Caco-2 (cell line): ENCODE measurements around the gene FUT7. TPM values are rescaled to one million over a fixed set of nuclear protein-coding genes. Genes with fewer than 3 reads are reported as not detected.

Experiments
- Bru-seq: library from RNA; stranded (reverse); fragments of 400-500 nt; gene quantifications from one replicate; lab custom pipeline; 2021; lab: Mats Ljungman, UMichigan
- BruChase-seq, 2 experiments: library from RNA; stranded (reverse); fragments of 400-500 nt; gene quantifications; one replicate each; lab custom pipeline; 2021; lab: Mats Ljungman, UMichigan
- BruUV-seq: library from RNA; stranded (reverse); fragments of 400-500 nt; replicated peaks from 2 replicates; lab custom pipeline; 2021; lab: Mats Ljungman, UMichigan
- CTCF ChIA-PET: fragments of 300-600 bp; sonication (Branson Sonifier 250); formaldehyde crosslinking; loops from one replicate; lab custom pipeline; 2022; ENCODE audit warnings: antibody characterized with exemption; lab: Charles Lee
- POLR2A ChIA-PET: fragments of 300-600 bp; sonication (Branson Sonifier 250); formaldehyde crosslinking; loops from one replicate; lab custom pipeline; 2022; ENCODE audit warnings: antibody characterized with exemption; lab: Charles Lee
- DNase-seq, 2 experiments: peaks; one replicate each; pipeline versions ENCODE4 v3.0.0 to v3.0.0-alpha.2; 2020 to 2022
- H3K27me3 ChIP-seq: replicated peaks from 2 replicates; pipeline ENCODE4 v1.6.0; 2011; ENCODE audit warnings: low read length; ENCODE audit not compliant: control insufficient read depth, insufficient read depth
- H3K36me3 ChIP-seq: 2 replicates; pipeline ENCODE4 v1.5.1; 2011; ENCODE audit warnings: low read length; ENCODE audit not compliant: control insufficient read depth, insufficient read depth
- H3K4me1 ChIP-seq: fragments of 250-450 bp; sonication (Bioruptor Pico); 2 replicates; pipeline ENCODE4 v1.5.1; 2020; ENCODE audit warnings: mild to moderate bottlenecking
- H3K4me3 ChIP-seq: 2 replicates; pipeline ENCODE4 v1.5.1; 2011; ENCODE audit warnings: low read depth, mild to moderate bottlenecking, control low read depth, low read length
- H3K9me3 ChIP-seq: fragments of 250-450 bp; sonication (Bioruptor Pico); 2 replicates; pipeline ENCODE4 v1.5.1; 2020; ENCODE audit warnings: mild to moderate bottlenecking, moderate library complexity
- H3K27ac Mint-ChIP-seq: one replicate; pipeline ENCODE4 v1.8.0; 2022; ENCODE audit warnings: mixed read lengths; ENCODE audit not compliant: unreplicated experiment
- H3K27me3 Mint-ChIP-seq: one replicate; pipeline ENCODE4 v1.8.0; 2022; ENCODE audit warnings: mixed read lengths; ENCODE audit not compliant: insufficient read depth, unreplicated experiment
- H3K36me3 Mint-ChIP-seq: one replicate; pipeline ENCODE4 v1.8.0; 2022; ENCODE audit warnings: mild to moderate bottlenecking, mixed read lengths; ENCODE audit not compliant: insufficient read depth, unreplicated experiment
- H3K4me1 Mint-ChIP-seq: one replicate; pipeline ENCODE4 v1.8.0; 2022; ENCODE audit warnings: low read depth, mixed read lengths; ENCODE audit not compliant: unreplicated experiment
- H3K4me3 Mint-ChIP-seq: one replicate; pipeline ENCODE4 v1.8.0; 2022; ENCODE audit warnings: mild to moderate bottlenecking, moderate library complexity, mixed read lengths; ENCODE audit not compliant: unreplicated experiment
- H3K9me3 Mint-ChIP-seq: one replicate; pipeline ENCODE4 v1.8.0; 2022; ENCODE audit warnings: mixed read lengths; ENCODE audit not compliant: unreplicated experiment
- intact Hi-C: fragments of 100-400 bp; cut with micrococcal nuclease; formaldehyde crosslinking; loops from one replicate; pipeline ENCODE4 v1.10.0; 2022; ENCODE audit not compliant: unreplicated experiment
- long read RNA-seq: library from polyadenylated mRNA; stranded (forward); transcript quantifications from one replicate; pipeline ENCODE4 v2.0.0, GENCODE V29; 2022
- total RNA-seq: library from RNA; stranded (reverse); gene quantifications from 2 replicates; pipeline ENCODE4 v1.2.3, GENCODE V29; 2022
- TF ChIP-seq, protein P1 (sequence below), 2 experiments: fragments of 200-600 bp in 1 of 2; IDR thresholded peaks; 1 replicate in 1 of 2; 2 replicates in 1 of 2; pipeline versions ENCODE4 v1.5.1 to v1.8.0; 2011 to 2022; ENCODE audit warnings: antibody characterized with exemption in 1 of 2, control low read depth in 1 of 2, inconsistent platforms in 1 of 2, low read depth in 1 of 2, low read length in 1 of 2, mild to moderate bottlenecking in 1 of 2, moderate library complexity in 1 of 2; ENCODE audit not compliant: insufficient read depth in 1 of 2, severe bottlenecking in 1 of 2, unreplicated experiment in 1 of 2

The FUT7 gene, protein sequence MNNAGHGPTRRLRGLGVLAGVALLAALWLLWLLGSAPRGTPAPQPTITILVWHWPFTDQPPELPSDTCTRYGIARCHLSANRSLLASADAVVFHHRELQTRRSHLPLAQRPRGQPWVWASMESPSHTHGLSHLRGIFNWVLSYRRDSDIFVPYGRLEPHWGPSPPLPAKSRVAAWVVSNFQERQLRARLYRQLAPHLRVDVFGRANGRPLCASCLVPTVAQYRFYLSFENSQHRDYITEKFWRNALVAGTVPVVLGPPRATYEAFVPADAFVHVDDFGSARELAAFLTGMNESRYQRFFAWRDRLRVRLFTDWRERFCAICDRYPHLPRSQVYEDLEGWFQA
- total RNA-seq (not detected in 2 replicates), Bru-seq, nascent RNA (not detected), BruChase-seq, experiment 1, labeled RNA remaining after a 2-hour chase (not detected), BruChase-seq, experiment 2, labeled RNA remaining after a 6-hour chase (percentile 15 among the genes with signal in this experiment)
- long read RNA-seq = 0 reads

DNA sequence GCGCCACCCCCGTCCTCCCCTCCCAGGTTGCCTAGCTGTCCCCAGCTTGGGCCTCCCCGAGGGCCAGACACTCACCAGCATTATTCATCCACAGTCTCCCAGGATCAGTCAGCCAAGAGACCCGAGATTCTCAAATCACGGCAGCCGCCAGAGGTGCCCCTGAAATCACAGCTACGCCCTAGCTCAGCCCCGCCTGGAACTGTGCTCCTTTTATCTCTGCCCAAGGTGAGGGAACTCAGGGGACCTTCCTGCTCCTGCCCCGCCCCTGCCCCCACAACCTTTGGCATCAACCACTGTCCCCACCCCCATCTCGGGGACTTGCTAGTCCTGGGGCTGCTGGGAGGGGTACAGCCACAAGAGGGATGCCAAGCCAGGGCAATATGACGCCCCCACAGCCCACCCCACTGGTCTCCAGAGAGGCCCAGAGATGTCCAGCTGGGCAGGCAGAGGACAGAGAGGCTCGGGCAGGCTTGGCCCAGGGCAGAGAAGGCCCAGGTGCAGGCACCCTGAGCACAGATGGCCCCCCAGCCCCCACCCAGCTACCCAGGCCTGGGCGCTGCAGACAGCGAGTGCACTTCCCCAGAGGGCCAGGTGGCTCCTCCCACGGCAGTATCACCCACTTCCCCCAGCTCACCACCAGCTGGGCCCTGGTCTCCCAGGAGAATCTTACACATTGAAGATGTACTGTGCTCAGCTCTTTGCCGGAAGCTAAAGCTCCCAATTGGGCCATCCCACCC is at the start of gene FUT7:
FUT7 (minus strand) TSS at position 185 of the 737 bp plus-strand sequence; CDS start at position 88, 97 bp downstream.
- H3K27ac Mint-ChIP-seq = no peak within 1 kb of the TSS
- CTCF ChIA-PET = interaction anchor here (0.6 to 0.7 kb wide), 2 partner anchors 10 to 22 kb away, joined by 4 to 7 read pairs; no protein-coding TSS in a partner anchor
- H3K4me1 ChIP-seq = peaks cover 20% of the 10 kb centered on the region
- H3K4me3 Mint-ChIP-seq = no peak within 1 kb of the TSS
- POLR2A ChIA-PET = interaction anchor here (0.9 kb wide), 1 partner anchor 255 kb away, joined by 6 read pairs; no protein-coding TSS in a partner anchor
- no peaks in the 10 kb centered on the region for H3K4me1 Mint-ChIP-seq
- no peaks in the 10 kb centered on the region for H3K27me3 ChIP-seq
- H3K4me3 ChIP-seq = no peak within 1 kb of the TSS
- DNase-seq = no peak
- TF ChIP-seq, protein P1, sequence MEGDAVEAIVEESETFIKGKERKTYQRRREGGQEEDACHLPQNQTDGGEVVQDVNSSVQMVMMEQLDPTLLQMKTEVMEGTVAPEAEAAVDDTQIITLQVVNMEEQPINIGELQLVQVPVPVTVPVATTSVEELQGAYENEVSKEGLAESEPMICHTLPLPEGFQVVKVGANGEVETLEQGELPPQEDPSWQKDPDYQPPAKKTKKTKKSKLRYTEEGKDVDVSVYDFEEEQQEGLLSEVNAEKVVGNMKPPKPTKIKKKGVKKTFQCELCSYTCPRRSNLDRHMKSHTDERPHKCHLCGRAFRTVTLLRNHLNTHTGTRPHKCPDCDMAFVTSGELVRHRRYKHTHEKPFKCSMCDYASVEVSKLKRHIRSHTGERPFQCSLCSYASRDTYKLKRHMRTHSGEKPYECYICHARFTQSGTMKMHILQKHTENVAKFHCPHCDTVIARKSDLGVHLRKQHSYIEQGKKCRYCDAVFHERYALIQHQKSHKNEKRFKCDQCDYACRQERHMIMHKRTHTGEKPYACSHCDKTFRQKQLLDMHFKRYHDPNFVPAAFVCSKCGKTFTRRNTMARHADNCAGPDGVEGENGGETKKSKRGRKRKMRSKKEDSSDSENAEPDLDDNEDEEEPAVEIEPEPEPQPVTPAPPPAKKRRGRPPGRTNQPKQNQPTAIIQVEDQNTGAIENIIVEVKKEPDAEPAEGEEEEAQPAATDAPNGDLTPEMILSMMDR (IDR thresholded peaks at IDR 0.05; ENCODE audit: insufficient read depth in 1 of 2, low read depth in 1 of 2, low read length in 1 of 2, severe bottlenecking in 1 of 2, unreplicated experiment in 1 of 2) = no peak
- intact Hi-C loops = no loop called here
- H3K27me3 Mint-ChIP-seq = no peaks in the 10 kb centered on the region
- peaks cover 17% of the 10 kb centered on the region for H3K36me3 Mint-ChIP-seq
- no peaks in the 10 kb centered on the region for H3K9me3 Mint-ChIP-seq
- H3K9me3 ChIP-seq = no peaks in the 10 kb centered on the region
- no TSS peak for BruUV-seq
- H3K36me3 ChIP-seq = no peaks in the 10 kb centered on the region

DNA sequence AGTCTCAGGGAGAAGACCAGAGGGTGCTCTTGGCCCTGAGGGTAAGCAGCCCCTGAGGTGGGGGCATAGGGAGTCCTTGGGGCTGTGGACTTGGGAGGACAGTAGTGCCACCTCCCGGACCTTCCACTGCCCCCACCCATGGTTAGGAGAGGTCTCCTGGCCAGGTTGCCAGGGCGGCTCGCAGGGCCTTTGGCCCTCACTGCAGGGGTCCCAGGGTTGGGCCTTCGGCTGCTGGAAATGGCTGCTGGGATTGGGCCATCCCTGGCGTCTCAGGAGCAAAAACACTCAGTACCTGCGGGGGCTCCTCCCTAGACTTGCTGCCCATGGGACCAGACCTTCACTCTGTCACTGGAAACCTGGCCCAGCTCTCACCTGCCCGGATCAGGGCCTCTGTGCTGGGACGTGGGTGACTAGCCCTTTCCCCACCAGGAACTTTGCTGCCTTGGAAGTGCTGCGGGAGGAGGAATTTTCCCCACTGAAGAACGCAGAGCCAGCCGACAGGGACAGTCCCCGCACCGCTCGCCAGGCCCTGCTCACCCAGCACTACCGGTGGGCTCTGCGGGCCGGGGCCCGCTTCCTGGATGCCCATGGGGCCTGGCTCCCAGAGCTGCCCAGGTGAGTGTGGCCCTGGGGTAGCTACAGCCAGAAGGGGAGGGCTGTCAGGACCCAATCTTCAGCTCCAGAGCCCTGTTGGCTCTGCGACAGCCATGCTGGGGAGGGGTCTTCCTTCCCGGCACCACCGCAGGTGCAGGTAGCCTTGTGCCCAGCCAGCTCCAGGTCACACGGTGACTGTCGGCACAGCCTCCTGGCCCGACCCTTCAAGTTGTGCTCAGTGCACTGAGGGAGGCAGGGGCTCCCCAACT is 48.6 kb upstream of the FUT7 start:
- Histone ChIP-seq H3K4me1 (peaks cover 13% of the 10 kb centered on the region), H3K36me3 (peaks cover 1% of the 10 kb centered on the region), H3K27me3 (no peaks in the 10 kb centered on the region), H3K9me3 (no peaks in the 10 kb centered on the region), H3K4me3 (no peak overlapping the region)
- POLR2A ChIA-PET = interaction anchor here (0.6 kb wide), 1 partner anchor 276 kb away, joined by 3 read pairs; no protein-coding TSS in a partner anchor
- Mint-ChIP-seq H3K4me1 (peaks cover 2% of the 10 kb centered on the region), H3K27me3 (no peaks in the 10 kb centered on the region), H3K27ac (no peak overlapping the region), H3K9me3 (no peaks in the 10 kb centered on the region), H3K36me3 (peaks cover 13% of the 10 kb centered on the region), H3K4me3 (no peak overlapping the region)
- BruUV-seq = no TSS peak
- no peak for DNase-seq
- TF ChIP-seq, protein P1 (IDR thresholded peaks at IDR 0.05; ENCODE audit: insufficient read depth in 1 of 2, low read depth in 1 of 2, low read length in 1 of 2, severe bottlenecking in 1 of 2, unreplicated experiment in 1 of 2) = no peak
- intact Hi-C loops = no loop called here
- CTCF ChIA-PET = interaction anchor here (1.7 kb wide), 1 partner anchor 13 kb away, joined by 8 read pairs; no protein-coding TSS in a partner anchor
